Pancreas (tissue), 10 donors: ENCODE data around the gene LINC00632. TPM values are rescaled to one million over a fixed set of nuclear protein-coding genes. Genes with fewer than 3 reads are reported as not detected.

ENCODE experiments used
- ATAC-seq, 4 donors: fragments of 200-7000 bp; cut with Tn5 transposase; one replicate each; pipeline versions ENCODE4 v1.8.0 to v1.9.1; 2020; ENCODE audit warnings: mild to moderate bottlenecking in 4 of 4, moderate library complexity in 4 of 4
- DNase-seq, 6 donors: peaks; one replicate each; pipeline ENCODE4 v3.0.0-alpha.2; 2020
- FAIRE-seq: peaks from 2 replicates; lab custom pipeline; 2012; peaks lifted over from hg19 to GRCh38; lab: Jason Lieb, UNC
- H3K27ac ChIP-seq, 4 donors: fragments of 200-600 bp; sonication (generic); 1 replicate in 3 of 4; 2 replicates in 1 of 4; pipeline versions ENCODE4 v1.5.0 to v1.8.0; 2020
- H3K27me3 ChIP-seq, 4 donors: fragments of 200-600 bp; one replicate each; pipeline ENCODE4 v1.8.0; 2021
- H3K36me3 ChIP-seq, 3 donors: fragments of 200-600 bp; sonication (generic) in 1 of 3; one replicate each; pipeline versions ENCODE4 v1.5.0 to v1.8.0; 2020 to 2021
- H3K4me1 ChIP-seq, 3 donors: fragments of 200-600 bp; one replicate each; pipeline ENCODE4 v1.8.0; 2021
- H3K4me3 ChIP-seq, 4 donors: fragments of 200-600 bp; sonication (generic) in 2 of 4; one replicate each; pipeline versions ENCODE4 v1.5.0 to v1.8.0; 2020 to 2021
- H3K9me3 ChIP-seq, 4 donors: fragments of 200-600 bp; one replicate each; pipeline ENCODE4 v1.8.0; 2021
- CTCF ChIP-seq, 4 donors: fragments of 200-600 bp; sonication (generic) in 3 of 4; IDR thresholded peaks; one replicate each; pipeline versions ENCODE4 v1.5.0 to v1.8.0; 2021; ENCODE audit warnings: antibody characterized with exemption in 4 of 4
- WGBS, 2 donors: extraction: QIAGEN DNeasy Blood & Tissue Kit; methylation state at CpG; one replicate each; pipeline ENCODE4 v1.1.7; 2013; 5-methylcytosine and 5-hydroxymethylcytosine counted together
- intact Hi-C, 3 donors: fragments of 100-400 bp; cut with DNase I; formaldehyde crosslinking; loops; one replicate each; pipeline versions ENCODE4 v1.11.1 to v1.14.2; 2022
- polyA plus RNA-seq, 2 donors: library from polyadenylated mRNA; stranded (reverse); fragments of 200-250 nt; gene quantifications; one replicate each; pipeline ENCODE4 v1.2.3, GENCODE V29; 2013
- total RNA-seq, 6 donors: library from RNA; stranded (reverse); fragmentation: NEBNext Ultra II Directional in 4 of 6; extraction: Animal tissue kit (Norgen Biotek cat#: 25700) in 4 of 6; gene quantifications; one replicate each; pipeline versions ENCODE4 v1.2.1 to v1.2.4, GENCODE V29; 2021 to 2023
- donor health status: healthy with polysubstance abuse.
- donor health status: DM: no; HTN: no; CAD: no; lungs with moderate emphysema.
- donor health status: DM: no; HTN: no; CAD: no.
- donor health status: control.
- donor health status: control.
- donor health status: Bipolar disorder and iron deficiency.
- donor health status: DM: yes; HTN: yes; CAD: no.
- donor health status: DM: no; HTN: no; CAD: no.
- donor health status: DM: no; HTN: no; CAD: no.
- donor health status: DM: yes; HTN: yes; CAD: no.

LINC00632 gene
- total and polyA plus RNA-seq, 8 donors = 0.47 to 221 (median 75.0) TPM

- intact Hi-C loops = no loop called here
- Histone ChIP-seq H3K9me3 (no peaks in the 10 kb centered on the region), H3K27me3 (peaks cover 0 to 2% (median 0%) of the 10 kb centered on the region in 4 donors), H3K27ac (no peak overlapping the region), H3K4me1 (no peaks in the 10 kb centered on the region), H3K36me3 (no peaks in the 10 kb centered on the region), H3K4me3 (no peak overlapping the region)
- no peak for FAIRE-seq
- 67 to 85% methylated on average over 2 of the region's 2 CpGs for WGBS, 2 donors
- no peak for DNase-seq
- no peak for TF ChIP-seq CTCF (IDR thresholded peaks at IDR 0.05)
- no peak for ATAC-seq
These were observed 89.7 kb downstream of the LINC00632 start for GRCh38 chrX:140799216-140799615.

- Histone ChIP-seq H3K27ac (no peak overlapping the region), H3K4me3 (no peak overlapping the region), H3K9me3 (no peaks in the 10 kb centered on the region), H3K36me3 (no peaks in the 10 kb centered on the region), H3K4me1 (no peaks in the 10 kb centered on the region), H3K27me3 (peaks cover 0 to 3% (median 0%) of the 10 kb centered on the region in 4 donors)
- FAIRE-seq = no peak
- intact Hi-C loops = no loop called here
- no peak for TF ChIP-seq CTCF (IDR thresholded peaks at IDR 0.05)
- no peak for ATAC-seq
- WGBS, 2 donors = 34 to 59% methylated on average over 1 of the region's 1 CpG
- no peak for DNase-seq
These were observed 94.7 kb downstream of the LINC00632 start for GRCh38 chrX:140804292-140804691.

- DNase-seq (peak in 1 of 6 donors; percentile 12), FAIRE-seq (no peak), ATAC-seq (no peak)
- no peaks in the 10 kb centered on the region for H3K4me1 ChIP-seq
- no peaks in the 10 kb centered on the region for H3K9me3 ChIP-seq
- no peak for TF ChIP-seq CTCF (IDR thresholded peaks at IDR 0.05)
- no peak overlapping the region for H3K4me3 ChIP-seq
- intact Hi-C loops = no loop called here
- H3K27ac ChIP-seq = no peak overlapping the region
- H3K27me3 ChIP-seq = peaks cover 3 to 5% (median 3%) of the 10 kb centered on the region in 4 donors
- 29 to 37% methylated on average over 6 of the region's 6 CpGs for WGBS, 2 donors
- no peaks in the 10 kb centered on the region for H3K36me3 ChIP-seq
These were observed 106.3 kb downstream of the LINC00632 start for GRCh38 chrX:140815868-140816267.

- no peaks in the 10 kb centered on the region for H3K4me1 ChIP-seq
- TF ChIP-seq CTCF (IDR thresholded peaks at IDR 0.05) = peak; percentile 27 to 62 (median 46)
- H3K27me3 ChIP-seq = peaks cover 3 to 5% (median 3%) of the 10 kb centered on the region in 4 donors
- H3K27ac ChIP-seq = no peak overlapping the region
- ATAC-seq (no peak), FAIRE-seq (peak; percentile 64), DNase-seq (no peak)
- no peak overlapping the region for H3K4me3 ChIP-seq
- intact Hi-C loops = no loop called here
- H3K36me3 ChIP-seq = no peaks in the 10 kb centered on the region
- 20 to 35% methylated on average over 6 of the region's 6 CpGs for WGBS, 2 donors
- no peaks in the 10 kb centered on the region for H3K9me3 ChIP-seq
These were observed 108.4 kb downstream of the LINC00632 start for GRCh38 chrX:140817943-140818342.

- 57 to 58% methylated on average over 3 of the region's 3 CpGs for WGBS, 2 donors
- no peaks in the 10 kb centered on the region for H3K36me3 ChIP-seq
- DNase-seq (no peak), FAIRE-seq (no peak), ATAC-seq (no peak)
- intact Hi-C loops = no loop called here
- no peak overlapping the region for H3K27ac ChIP-seq
- H3K9me3 ChIP-seq = no peaks in the 10 kb centered on the region
- H3K27me3 ChIP-seq = peaks cover 3 to 9% (median 3%) of the 10 kb centered on the region in 4 donors
- H3K4me3 ChIP-seq = no peak overlapping the region
- no peaks in the 10 kb centered on the region for H3K4me1 ChIP-seq
- no peak for TF ChIP-seq CTCF (IDR thresholded peaks at IDR 0.05)
These were observed 111.7 kb downstream of the LINC00632 start for GRCh38 chrX:140821280-140821679.
